Prostate gland (tissue), 2 donors: Measurements from ENCODE around the gene LBH.

Experiments used
- CTCF ChIP-seq, 4 experiments: fragments of 200-600 bp in 2 of 4; fragments of 450-650 bp in 2 of 4; sonication (generic) in 2 of 4; IDR thresholded peaks; 1 replicate in 3 of 4; 2 replicates in 1 of 4; pipeline ENCODE4 v1.5.1; 2016 to 2019; ENCODE audit warnings: antibody characterized with exemption in 4 of 4, mild to moderate bottlenecking in 2 of 4, moderate library complexity in 2 of 4
- POLR2A ChIP-seq: fragments of 450-650 bp; IDR thresholded peaks from one replicate; pipeline ENCODE4 v1.6.1; 2016; ENCODE audit warnings: antibody characterized with exemption, mild to moderate bottlenecking
- POLR2AphosphoS5 ChIP-seq: sonication (generic); formaldehyde crosslinking; IDR thresholded peaks from one replicate; pipeline ENCODE4 v1.6.1; 2017; ENCODE audit warnings: antibody characterized with exemption

- no peak for TF ChIP-seq CTCF (IDR thresholded peaks at IDR 0.05)
- TF ChIP-seq POLR2AphosphoS5, result no peak
- TF ChIP-seq POLR2A, result no peak
Observed at GRCh38 chr2:30305235-30305634, 73.9 kb downstream of the LBH start.
